Activated T-cell treated with anti-CD3 and anti-CD28 coated beads for 1 hour (primary cell): ENCODE results near the gene P3H2.
"Not testable (repeated sequence)": the region's sequence is repeated elsewhere in the genome, so short reads cannot be mapped to it uniquely, and the experiment has no call there.

Experiments used
- DNase-seq: peaks from one replicate; pipeline ENCODE4 v3.0.0-alpha.2; 2020; ENCODE audit warnings: low read depth

P3H2 gene

DNA sequence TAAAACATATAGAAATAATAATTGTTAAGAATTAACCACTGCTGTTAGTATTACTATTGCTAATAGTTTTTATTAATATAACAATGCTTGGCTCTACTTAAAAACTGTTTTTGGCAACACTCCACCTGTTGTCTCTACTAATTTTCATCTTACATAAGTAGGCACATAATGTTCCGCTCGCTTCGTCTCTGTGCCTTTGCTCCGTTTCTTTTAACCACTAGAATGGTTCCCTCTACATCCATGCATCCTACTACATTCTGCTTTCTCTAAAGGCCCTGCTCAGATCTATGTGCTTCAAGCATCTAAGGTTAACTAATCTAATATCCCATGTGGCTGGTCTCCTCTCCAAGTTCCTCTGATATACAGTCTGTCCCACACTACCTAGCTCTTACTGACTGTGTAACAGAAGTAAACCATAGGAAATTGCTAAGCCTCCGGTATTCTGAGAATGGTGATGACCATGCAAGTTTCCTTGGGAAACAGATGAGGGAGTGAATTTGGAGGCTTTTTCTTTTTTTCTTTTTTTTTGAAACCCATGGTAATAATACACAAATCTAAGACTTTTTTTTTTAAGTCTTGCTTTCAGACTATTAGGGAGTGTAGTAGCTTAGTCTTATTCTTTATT is 138.3 kb downstream of the P3H2 start:
- DNase-seq, result no peak

DNA sequence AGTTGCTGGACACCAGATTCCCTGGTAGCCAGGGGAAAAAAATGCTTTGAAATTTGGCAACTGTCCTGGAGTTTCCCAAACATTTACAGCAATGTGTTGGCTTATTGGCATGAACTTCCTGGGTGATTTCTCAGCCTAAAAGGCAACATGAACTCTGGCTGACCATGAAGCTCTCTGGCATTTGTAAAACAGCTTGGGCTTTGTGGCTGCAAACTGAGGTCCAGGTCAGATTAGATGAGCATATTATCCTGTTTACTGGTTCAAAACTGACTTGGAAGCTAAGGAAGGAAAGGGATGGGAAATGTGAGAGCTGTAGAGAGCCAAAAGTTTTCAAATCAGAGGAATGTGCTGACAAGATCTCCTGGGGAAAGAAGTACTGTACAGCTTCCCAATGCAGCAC is 139.0 kb downstream of the P3H2 start:
- DNase-seq, result no peak

DNA sequence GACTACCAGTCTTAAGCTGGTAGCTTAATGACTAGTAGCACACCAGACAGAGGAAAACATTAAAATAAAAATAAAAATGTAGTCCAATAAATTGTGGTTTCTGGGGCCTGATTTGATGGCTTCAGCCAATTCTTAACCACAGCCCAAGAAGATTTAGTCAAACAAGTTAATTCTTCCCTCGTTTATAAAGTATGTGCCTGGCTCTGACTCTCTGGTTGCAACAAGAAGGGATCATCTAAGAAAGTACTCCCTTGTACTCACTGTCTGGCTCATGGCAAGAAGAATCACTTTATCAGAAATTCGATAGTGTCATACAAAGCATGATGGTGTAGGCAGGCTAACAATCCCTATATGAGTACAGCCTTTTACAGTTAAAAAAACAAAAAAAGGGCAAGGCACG is 141.9 kb downstream of the P3H2 start:
- no peak for DNase-seq

DNA sequence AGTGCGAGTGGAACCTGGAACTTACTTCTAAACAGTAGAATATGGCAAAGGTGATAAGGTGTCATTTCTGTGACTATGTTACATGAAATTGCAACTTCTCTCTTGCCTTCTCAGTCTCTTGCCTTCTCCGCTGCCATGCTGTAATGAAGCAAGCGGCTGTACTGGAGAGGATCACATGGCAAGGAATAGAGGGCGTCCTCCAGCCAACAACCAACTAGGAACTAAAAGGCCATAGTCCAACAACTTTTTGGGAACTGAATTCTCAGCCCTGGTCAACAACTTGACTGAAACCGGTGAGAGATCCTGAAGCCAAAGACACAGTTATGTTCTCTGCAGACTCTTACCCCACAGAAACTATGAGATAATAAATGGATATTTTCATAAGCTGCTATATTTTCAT is 143.5 kb downstream of the P3H2 start:
- DNase-seq, result no peak

DNA sequence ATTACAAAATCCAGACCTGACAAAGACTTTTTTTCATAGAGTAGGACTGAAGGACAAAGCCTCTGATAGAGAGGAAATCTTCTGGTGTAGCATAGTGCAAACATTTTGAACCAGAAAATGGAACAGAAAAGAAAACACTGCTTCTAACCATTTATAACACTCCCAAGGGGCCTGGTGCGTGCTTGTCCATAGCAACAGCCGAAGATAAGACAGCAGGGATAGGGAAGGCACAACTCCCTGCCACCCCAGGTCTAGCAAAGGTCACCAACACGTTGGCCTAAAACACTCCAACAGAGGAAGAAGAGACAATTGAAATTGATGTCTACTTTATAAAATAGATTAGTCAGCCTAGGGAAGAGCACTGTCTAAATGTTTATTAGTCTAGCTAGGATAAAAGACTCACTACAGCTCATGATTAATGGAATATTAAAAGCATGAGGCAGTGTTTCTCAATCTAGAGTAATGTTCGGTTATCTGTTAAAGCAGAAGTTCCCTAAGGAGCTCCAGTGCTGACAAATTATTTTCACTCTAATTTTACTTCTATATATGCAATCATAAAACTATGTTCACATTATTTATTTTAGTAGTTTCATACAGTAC is 145.2 kb downstream of the P3H2 start:
- DNase-seq, result no peak

DNA sequence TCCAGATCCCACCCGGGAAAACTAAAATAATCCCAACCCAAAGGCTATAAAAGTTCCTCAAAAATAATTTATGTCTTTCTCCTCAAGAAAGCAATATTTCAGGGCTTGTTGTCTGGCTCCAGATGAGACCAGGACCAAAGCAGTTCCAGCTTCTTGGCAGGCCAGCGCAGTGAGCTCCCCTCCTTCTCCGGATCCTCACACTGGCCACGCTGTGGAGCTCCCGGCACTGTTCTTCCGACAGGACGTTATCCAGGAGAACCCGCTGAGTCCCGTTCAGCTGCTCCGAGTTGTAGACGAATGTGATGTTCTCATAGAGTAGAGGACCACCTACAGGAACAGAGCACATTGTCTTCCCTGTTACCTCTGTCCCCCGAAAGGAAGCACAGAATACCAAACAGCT is 146.3 kb downstream of the P3H2 start:
- no peak for DNase-seq

DNA sequence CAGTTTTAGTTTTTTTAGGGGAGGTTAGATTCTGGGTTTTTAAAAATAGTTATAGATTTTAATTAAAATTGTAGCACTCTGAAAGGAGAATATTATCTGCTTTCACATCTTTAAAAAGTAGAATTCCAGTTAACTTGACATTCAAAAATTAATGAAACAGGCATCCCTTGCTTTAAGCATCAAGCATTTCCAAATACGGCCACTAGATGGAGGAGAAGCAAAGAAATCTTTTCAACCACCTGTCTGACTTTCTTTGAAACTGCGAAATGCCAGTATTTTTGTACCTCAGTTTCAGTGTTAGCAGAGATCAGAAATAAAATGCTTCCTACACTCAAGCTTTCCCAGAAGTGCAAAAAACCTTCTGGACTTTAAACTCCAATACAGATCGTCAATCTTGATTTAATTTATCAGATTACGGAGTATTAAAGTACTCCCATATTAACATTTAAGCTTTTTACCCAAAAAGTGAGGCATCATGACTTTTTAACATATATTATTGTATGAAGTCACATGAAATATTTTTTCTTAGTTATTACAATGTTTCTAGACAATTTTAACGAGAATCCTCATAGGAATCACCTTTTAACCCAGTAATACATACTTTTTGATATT is 153.3 kb downstream of the P3H2 start:
- DNase-seq, result no peak

DNA sequence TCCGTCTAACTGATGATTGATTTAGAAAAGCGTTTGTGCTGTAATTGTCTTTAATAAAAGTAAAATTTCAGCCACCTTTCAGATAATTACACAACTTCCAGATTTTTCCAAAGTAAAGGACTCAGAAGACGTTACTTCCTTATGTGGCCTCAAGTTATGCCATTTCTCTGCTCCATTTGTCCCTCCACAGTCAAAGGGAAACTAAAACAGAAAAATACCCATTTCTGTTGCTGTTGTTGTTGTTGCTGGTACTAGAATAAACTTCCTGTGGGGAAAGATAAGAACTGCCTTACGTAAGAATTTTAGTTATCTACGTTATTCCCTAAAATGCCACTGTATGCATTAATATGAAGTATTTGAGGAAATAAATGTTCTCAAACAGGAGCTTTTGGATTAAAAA is 153.9 kb downstream of the P3H2 start:
- DNase-seq, result no peak

DNA sequence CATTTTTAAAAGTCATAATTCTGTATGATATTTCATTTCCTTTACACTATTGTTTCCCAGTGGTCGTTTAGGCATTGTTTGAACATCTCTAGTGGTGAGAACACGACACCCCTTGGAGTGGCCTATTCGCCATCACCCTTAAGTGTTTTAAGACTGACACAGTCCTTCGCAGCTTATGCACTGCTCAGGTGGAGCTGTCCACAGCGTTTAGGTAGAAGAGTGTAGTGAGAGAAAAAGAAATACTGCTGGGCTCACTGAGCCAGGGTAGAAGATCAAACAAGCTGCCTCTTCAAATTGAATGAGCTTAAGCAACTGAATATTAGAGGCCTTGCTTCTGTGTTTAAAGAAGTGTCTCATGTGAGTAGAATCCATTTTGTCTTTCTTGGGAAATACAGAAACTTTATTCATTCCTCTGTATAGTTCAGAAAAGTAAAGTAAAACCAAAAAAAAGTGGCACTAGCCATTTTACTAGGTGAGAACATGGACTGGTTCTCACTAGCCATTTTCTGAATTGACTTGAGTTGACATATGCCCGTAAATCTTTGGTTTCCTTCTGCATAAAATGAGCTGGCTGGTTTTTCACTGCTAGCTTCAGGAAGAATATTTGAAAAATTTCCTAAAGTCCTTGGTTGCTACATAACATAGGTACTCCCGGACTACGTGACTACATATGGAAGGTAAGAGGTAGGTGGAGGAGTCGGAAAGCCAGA is 155.9 kb downstream of the P3H2 start:
- DNase-seq, result no peak

DNA sequence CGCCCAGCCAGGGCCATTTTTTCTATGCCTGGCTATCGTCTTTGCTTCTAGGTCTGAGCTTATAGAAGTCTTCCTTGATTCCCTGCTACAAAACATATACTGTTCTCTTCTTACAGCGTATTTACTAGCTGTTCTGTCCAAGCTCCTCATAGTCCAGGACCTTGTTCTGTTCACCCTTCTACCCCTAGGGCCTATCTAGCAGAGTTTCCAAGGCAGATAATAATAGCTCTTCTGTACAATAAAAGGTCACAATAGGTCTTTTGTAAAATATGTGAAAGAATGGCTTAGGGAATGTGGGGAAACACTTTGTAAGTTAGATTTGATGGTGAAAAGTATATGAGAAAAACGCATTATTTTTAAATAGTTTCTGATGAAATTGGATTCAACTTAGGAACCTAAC is 158.2 kb downstream of the P3H2 start:
- DNase-seq, result no peak

DNA sequence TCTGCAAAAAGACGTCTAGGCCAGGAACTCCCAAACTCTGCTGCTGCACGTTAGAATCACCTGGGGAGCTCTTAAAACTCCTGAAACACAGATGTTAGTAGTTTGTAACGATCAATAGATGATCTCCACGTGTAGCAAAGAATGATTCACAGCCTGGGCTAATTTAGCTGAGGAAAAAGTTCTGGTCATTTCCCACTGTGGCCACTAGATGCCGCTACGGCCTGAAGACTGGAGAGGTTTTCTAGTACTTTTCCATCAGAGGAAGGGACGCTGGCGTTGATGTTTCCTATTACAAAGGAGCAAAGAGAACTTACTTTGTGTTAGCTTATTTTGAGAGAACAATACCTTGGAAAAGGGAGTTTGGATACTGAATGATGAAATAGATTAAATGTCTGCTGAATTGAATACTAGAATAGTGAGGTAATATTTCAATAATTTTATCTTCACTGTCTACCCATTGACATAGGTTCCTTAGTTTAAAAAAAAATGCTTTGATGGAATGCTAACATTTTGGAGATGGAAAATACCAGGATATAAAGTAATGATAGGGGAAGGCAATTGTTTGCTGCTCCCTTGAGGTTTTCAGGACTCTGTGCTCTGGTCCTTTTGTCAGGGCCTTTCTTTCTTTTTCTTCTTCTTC is 159.1 kb downstream of the P3H2 start:
- DNase-seq, result peak; percentile 53

DNA sequence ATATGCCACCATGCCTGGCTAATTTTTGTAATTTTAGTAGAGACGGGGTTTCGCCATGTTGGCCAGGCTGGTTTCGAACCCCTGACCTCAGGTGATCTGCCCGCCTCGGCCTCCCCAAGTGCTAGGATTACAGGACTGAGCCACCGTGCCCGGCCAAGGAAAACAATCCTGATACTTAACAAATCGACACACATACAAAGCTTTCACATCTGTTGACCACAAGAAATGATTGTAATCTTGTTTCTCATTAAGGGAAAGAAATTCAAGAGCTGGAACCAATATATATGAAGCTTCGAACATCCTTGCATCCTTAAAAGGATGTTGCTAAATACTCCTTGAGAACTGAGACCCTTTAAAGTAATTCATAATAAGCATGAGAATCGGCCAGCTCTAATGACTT is 159.6 kb downstream of the P3H2 start:
- DNase-seq, result not testable (repeated sequence)

DNA sequence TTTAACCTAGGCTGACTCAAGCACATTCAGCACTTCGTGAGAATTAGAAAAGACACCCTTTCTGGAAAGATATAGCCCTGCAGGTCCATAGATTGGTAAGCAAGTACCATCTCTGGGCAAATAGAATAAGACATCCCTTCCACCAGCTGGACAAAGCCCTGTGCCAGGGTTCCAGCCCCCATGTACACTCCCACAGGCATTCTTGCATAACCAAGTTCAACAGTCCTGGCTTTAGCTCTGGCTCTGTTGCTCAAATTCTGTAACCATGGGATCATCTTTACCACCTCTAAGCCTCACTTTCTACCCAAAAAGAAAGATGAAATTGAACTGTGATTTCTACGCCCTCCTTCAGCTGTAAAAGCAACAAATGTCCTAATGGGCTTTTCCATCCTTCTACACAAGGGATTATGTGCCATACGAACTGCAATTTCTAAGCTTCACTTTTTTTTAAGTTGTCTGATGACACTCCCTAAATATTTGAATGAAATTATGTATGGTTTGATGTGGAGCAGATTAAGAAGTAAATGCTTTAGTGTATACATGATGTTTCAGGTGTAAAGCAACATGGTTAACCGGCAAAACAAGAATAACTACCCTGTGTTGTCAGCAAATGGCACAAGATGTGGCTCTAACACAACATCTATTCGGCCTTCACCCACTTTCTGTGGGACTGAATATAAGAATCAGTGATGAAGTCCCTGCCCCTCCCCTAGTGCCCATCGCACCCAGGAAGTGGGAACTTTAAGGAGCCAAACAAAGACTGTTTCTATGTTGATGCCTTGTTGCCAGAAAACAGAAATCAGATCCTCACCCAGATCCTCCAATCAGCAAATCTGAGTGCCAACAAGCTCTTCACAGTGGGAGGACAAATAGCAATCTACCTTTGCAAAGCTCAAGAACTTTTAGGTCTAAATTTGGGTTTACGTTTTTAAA is 165.7 kb downstream of the P3H2 start:
- DNase-seq, result no peak

DNA sequence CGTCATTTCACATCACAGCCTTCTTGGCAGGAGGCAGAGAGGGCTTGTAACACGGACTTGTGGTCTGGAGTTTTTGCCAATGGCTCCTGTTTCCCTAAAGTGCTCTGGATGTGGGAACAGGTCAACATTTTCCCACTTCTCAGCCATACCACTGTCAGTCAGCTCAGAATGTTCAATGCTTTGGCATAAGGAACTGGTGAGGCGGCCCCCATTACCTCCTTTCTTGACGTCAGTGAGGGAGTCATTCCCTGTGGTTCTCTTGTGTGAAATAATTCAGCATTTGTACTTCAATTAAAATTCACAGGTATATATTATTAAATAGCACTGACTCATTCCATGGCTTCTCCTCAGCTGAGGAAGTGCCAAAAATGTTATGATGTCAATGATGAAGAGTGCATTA is 167.1 kb downstream of the P3H2 start:
- no peak for DNase-seq

DNA sequence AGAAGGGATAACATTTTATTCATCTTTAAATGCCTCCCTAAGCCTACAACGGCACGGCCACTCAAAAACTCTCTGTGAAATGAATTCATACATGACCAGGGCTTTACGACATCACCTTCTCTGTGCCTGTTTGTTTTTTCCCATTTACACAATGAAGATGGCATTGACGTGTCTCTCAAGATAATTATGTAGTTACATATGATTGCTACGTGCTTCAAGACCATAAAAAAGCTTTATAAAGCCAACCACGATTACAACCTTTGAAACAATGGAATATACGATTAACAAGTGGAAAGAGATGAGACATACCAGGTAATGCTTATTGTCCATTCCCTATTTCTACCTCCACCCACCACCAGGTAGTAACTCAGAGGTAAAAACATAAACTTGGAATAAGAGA is 168.4 kb downstream of the P3H2 start:
- DNase-seq, result no peak

DNA sequence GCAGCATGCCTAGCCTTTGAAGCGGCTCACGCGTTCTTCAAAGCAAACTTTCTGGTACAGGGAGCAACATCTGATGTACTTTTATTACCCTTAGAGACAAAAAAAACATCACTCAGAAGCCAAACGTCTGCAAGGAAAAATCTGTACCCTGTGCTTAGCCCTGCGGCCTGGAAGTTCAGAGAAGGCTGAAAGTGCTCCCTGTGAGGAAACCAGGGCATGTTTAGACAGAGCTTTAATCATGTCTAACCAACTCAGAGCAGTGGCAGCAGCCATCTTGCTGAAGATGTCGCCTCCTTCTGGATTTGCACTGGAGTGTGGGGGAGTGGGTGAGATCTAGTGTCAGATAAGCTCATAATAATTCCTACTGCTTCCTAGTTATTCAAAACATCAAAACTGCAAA is 170.4 kb downstream of the P3H2 start:
- no peak for DNase-seq

DNA sequence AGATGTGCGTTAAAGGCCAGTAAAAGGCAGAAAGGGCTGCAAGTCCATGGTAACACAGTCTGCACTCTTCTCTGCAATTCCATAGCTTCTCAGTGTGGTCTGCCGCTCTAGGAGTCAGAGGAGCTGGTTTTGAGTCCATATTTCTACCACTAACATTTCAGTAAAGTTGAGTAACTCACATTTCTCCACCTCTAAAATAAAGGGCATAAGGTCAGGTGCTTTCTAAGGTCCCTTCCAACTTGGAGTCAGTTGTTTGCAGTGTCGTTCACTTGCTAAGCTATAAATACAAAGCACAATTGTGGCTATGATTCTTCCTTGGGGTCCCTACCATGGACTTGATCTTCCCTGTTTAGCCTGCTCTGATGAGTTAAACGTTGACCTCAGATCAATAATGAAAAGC is 171.1 kb downstream of the P3H2 start:
- no peak for DNase-seq

DNA sequence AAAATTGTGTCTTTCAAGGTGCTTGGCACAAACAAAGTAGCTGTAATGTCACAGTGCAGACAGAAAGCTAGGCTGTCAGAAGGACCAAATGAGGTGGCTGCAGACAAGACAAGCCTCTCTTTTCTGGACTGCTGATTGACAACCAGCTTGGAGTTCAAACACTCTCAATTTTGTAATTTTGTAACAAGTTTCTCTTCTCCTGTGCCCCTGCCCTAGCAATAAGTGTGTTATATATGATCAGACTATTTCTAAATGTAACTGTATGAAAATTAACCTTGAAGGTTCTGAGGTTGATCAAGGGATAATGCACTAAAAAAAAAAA is 172.0 kb downstream of the P3H2 start:
- no peak for DNase-seq

DNA sequence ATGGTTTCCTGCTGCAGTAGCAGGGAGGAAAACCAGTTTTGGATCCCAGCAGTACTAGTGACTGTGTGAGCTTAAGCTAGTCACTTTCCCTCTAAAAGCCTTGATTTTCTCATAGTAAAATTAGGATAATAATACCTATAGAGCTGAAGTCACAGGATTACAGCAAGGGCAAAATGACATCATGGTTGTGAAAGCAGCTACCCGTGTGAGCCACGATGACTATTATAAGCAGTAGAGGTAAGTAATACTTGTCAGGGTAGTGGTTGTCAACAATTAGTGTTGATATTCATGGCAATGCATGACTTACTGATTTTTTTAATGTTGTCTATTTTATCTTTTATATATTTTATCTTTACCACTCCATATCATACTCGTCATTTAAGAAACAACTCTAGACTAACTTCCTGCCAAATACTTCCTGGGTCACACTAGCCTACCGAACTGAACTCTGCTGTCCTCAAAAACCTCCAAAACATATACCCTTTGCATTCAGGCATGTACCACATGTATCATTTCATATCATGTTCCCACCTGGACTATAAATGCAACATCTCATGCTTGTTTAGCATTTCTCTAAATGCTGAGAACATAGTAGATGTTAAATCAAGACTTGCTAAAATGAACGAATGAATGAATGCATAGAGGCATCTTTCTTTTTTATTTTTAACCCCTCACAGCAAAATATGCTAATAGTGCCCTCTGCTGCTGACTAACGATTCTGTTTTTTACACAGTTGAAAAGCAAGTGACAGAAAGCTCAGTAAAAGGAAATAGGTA is 172.6 kb downstream of the P3H2 start:
- no peak for DNase-seq

DNA sequence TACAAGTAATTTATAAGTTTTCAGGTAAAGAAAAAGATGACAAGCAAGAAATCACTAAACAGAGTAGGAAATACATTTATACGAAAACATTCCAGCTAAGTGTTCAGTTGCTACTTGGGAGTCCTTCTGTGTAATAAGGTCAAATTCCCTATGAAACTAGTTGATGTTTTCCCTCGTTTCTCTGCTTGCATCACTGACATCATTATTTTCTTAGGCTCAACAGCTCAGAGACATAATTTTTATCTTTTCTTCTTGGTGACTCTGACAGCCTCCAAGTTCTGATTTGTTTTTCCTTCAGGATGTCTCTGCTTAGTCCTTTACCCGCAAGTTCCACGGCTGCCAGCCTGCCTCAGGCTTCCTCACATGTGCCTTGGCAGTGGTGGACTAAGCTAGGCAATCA is 173.6 kb downstream of the P3H2 start:
- DNase-seq, result no peak
